MM.1S (cell line): Measurements from ENCODE around the gene TMBIM4.

Source experiments
- EZH2 ChIP-seq: fragments of 300-600 bp; sonication (generic); optimal IDR thresholded peaks from 2 replicates; pipeline ENCODE3; 2017; ENCODE audit warnings: low read depth, mild to moderate bottlenecking, antibody characterized with exemption, low read length, mixed read lengths
- EZH2phosphoT487 ChIP-seq: fragments of 300-600 bp; sonication (generic); IDR thresholded peaks from 2 replicates; pipeline ENCODE4 v1.6.1; 2018; ENCODE audit warnings: antibody characterized with exemption, low read length
- TF ChIP-seq, protein P1 (sequence below): fragments of 300-600 bp; sonication (generic); IDR thresholded peaks from 2 replicates; pipeline ENCODE4 v1.5.1; 2016; ENCODE audit warnings: antibody characterized with exemption, low read length, mixed read lengths

DNA sequence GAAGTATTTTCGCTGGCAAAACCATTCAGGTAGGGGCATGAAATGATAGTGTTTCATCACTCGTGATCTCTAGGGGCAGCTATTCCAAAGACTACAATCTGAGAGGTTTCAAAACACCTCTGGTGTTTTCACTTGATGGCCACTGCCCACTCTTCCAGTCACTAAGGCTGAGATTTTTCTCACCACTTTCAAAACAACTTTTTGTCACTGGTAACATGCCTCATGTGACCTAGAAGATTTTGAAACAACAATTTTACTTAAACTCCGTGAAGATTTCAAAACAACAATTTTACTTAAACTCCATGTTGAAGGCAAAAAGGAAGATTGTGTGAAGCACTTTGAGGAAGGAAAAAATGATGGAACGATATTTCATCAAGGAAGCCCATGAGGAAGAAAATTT, 18.0 kb upstream of the TMBIM4 start:
- TF ChIP-seq, protein P1, sequence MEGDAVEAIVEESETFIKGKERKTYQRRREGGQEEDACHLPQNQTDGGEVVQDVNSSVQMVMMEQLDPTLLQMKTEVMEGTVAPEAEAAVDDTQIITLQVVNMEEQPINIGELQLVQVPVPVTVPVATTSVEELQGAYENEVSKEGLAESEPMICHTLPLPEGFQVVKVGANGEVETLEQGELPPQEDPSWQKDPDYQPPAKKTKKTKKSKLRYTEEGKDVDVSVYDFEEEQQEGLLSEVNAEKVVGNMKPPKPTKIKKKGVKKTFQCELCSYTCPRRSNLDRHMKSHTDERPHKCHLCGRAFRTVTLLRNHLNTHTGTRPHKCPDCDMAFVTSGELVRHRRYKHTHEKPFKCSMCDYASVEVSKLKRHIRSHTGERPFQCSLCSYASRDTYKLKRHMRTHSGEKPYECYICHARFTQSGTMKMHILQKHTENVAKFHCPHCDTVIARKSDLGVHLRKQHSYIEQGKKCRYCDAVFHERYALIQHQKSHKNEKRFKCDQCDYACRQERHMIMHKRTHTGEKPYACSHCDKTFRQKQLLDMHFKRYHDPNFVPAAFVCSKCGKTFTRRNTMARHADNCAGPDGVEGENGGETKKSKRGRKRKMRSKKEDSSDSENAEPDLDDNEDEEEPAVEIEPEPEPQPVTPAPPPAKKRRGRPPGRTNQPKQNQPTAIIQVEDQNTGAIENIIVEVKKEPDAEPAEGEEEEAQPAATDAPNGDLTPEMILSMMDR, result no peak
- TF ChIP-seq EZH2, result no peak
- no peak for TF ChIP-seq EZH2phosphoT487
